HEK293 (cell line): ENCODE measurements around the gene SGMS1.

Source experiments
- CTCF ChIP-seq: fragments of 450-650 bp; formaldehyde crosslinking; IDR thresholded peaks from 2 replicates; pipeline ENCODE4 v1.5.1; 2016; ENCODE audit warnings: missing biosample characterization, missing genetic modification characterization
- GLIS2 ChIP-seq: fragments of 450-650 bp; formaldehyde crosslinking; IDR thresholded peaks from 2 replicates; pipeline ENCODE4 v1.5.1; 2016; ENCODE audit warnings: missing biosample characterization, missing genetic modification characterization
- ZBTB7A ChIP-seq: fragments of 450-650 bp; formaldehyde crosslinking; IDR thresholded peaks from 2 replicates; pipeline ENCODE4 v1.5.1; 2016; ENCODE audit warnings: low read depth, missing biosample characterization, missing genetic modification characterization
- ZBTB8A ChIP-seq: fragments of 450-650 bp; formaldehyde crosslinking; IDR thresholded peaks from 2 replicates; pipeline ENCODE4 v1.5.1; 2016; ENCODE audit warnings: missing biosample characterization, missing genetic modification characterization
- ZFP41 ChIP-seq: fragments of 450-650 bp; formaldehyde crosslinking; IDR thresholded peaks from 2 replicates; pipeline ENCODE4 v1.5.1; 2016; ENCODE audit warnings: missing biosample characterization, missing genetic modification characterization, borderline replicate concordance
- ZNF174 ChIP-seq: fragments of 450-650 bp; formaldehyde crosslinking; IDR thresholded peaks from 2 replicates; pipeline ENCODE4 v1.5.0; 2017; ENCODE audit warnings: missing biosample characterization, mild to moderate bottlenecking, missing genetic modification characterization
- ZNF24 ChIP-seq: fragments of 450-650 bp; formaldehyde crosslinking; IDR thresholded peaks from 2 replicates; pipeline ENCODE4 v1.5.1; 2016; ENCODE audit warnings: missing biosample characterization, missing genetic modification characterization
- ZNF549 ChIP-seq: fragments of 450-650 bp; IDR thresholded peaks from 2 replicates; pipeline ENCODE4 v1.5.1; 2018; ENCODE audit warnings: missing biosample characterization, missing genetic modification characterization, mild to moderate bottlenecking, inconsistent platforms, moderate library complexity
- ZNF837 ChIP-seq: fragments of 450-650 bp; formaldehyde crosslinking; IDR thresholded peaks from 2 replicates; pipeline ENCODE4 v1.5.1; 2016; ENCODE audit warnings: missing biosample characterization, missing genetic modification characterization
- ZSCAN16 ChIP-seq: fragments of 450-650 bp; formaldehyde crosslinking; IDR thresholded peaks from 2 replicates; pipeline ENCODE4 v1.5.1; 2016; ENCODE audit warnings: missing biosample characterization, missing genetic modification characterization
- ZSCAN30 ChIP-seq: fragments of 450-650 bp; IDR thresholded peaks from 2 replicates; pipeline ENCODE4 v1.5.1; 2018; ENCODE audit warnings: missing biosample characterization, mild to moderate bottlenecking, missing genetic modification characterization, moderate library complexity

GRCh38 chr10:50621968-50622705 is 1.6 kb downstream of the SGMS1 start:
- TF ChIP-seq ZBTB8A (tag by site-specific recombination) (peak; percentile 79), CTCF (peak; percentile 72), ZNF174 (tag by site-specific recombination) (no peak), ZSCAN30 (tag by site-specific recombination) (0 out of 2 replicates have a peak, but pooled peaks have one; percentile 45), ZFP41 (tag by site-specific recombination) (no peak), ZNF24 (tag by site-specific recombination) (peak; percentile 46; the same call in 1 of the 2 replicates), ZNF549 (no peak), ZSCAN16 (tag by site-specific recombination) (no peak), GLIS2 (peak; percentile 92), ZBTB7A (tag by site-specific recombination) (no peak), ZNF837 (tag by site-specific recombination) (no peak)
